ENCODE results near the gene CAMTA1.
"Not testable (repeated sequence)": the region's sequence is repeated elsewhere in the genome, so short reads cannot be mapped to it uniquely, and the experiment has no call there.

CAMTA1 gene

DNA sequence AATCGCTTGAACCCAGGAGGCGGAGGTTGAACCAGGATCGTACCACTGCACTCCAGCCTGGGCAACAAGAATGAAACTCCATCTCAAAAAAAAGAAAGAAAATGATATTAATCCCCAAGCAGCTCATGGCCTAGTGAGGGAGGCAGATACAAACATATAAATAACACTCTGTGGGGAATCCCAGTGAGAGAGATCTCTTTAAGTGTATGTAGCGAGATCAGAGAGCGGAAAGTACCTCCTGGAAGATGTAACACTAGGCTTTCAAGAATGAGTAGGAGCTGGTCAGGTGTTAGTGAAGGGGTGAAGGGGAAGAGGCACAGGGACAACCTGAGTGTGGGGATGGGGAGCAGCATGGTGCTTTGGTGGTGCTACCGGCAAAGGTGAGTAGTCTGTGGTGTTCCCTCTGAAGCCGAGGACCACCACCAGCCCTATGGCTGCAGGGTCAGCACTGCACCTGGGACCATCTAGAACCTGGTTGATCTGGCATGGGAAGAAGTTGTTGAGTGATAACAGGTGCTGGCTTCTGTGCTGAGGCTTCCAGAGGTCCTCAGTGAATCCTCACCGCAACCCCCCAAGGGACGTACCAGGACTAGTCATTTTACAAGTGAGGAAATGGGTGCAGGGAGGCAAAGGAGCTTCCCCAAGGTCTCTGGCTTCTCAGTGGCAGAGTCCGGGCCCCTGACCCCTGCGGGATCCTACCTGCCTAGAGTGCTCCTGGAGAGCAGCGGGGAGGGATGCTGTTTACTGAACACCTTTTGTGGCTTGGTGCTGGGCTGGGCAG is 618.2 kb downstream of the CAMTA1 start:
- ATAC-seq, result no peak

DNA sequence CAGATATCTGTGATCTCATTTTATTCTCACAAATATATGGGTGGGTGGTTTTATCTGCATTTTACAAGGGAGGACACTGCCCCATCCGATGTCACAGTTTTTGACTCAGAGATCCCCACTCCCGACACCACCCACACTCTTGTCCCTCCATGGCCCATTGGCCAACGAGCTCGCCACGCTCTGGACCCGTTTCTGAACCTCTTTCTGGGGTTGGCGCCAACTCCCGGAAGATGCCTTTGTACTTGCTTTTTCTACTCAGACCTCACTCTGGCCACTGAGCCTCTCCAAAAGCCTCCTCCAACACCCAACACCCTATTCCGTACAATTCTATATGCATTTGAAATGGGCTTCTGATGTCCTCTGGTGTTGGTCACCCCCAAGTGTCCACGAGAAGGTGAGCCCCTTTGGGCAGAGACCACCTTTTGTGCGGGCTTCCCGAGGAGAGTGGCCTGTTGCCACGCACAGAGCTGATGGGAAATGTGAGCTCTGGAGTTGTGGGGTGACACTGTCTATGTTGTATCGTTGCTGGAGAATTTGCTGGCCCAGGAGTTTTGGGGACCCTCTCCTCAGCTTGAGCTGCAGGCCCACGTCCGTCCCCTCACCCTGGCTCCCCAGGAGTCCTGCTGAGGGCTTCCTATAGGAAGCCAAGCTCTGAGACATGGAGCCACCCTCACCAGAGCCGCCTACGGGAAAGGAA is 618.9 kb downstream of the CAMTA1 start:
- no peak for ATAC-seq

- ATAC-seq, result no peak
Measured at GRCh38 chr1:7405844-7406500, 620.7 kb downstream of the CAMTA1 start.

GRCh38 chr1:7406641-7407543 is 621.6 kb downstream of the CAMTA1 start:
- ATAC-seq, result no peak

GRCh38 chr1:7407544-7407895 is 622.3 kb downstream of the CAMTA1 start:
- no peak for ATAC-seq

- no peak for ATAC-seq
Measured at GRCh38 chr1:7407980-7408770, 622.9 kb downstream of the CAMTA1 start.

GRCh38 chr1:7408771-7409150 is 623.5 kb downstream of the CAMTA1 start:
- no peak for ATAC-seq

- no peak for ATAC-seq
Measured at GRCh38 chr1:7409278-7409677, 624.0 kb downstream of the CAMTA1 start.

- no peak for ATAC-seq
Measured at GRCh38 chr1:7410156-7410555, 624.9 kb downstream of the CAMTA1 start.

GRCh38 chr1:7417618-7418017 is 632.4 kb downstream of the CAMTA1 start:
- not testable (repeated sequence) for ATAC-seq

DNA sequence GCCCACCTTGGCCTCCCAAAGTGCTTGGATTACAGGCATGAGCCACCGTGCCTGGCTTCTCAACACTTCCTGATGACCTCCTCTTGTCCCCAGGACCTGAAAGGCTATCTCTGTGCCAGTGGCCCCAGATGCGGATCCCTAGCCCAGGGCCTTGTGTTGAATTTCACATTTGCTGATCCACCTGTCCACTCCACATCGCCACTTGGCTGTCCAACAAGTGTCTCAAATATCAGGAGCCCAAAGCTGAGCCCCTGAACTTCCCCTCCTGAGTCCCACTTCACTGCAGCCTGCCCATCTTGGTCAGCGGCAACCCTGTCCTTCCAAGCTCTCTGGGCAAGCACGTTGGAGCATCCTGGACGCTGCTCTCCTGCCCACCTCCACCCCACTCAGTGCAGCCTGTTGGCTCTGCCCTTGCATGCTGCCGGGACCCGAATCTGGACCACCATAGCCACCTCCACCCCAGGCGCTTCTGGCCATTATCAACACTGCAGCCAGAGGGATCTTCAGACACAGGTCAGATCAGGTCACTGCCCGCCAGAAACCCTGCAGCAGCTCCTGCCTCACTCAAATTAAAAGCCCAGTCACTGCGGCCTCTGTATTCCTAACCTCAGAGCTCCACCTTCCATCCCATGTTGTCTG is 633.3 kb downstream of the CAMTA1 start:
- ATAC-seq, result no peak

DNA sequence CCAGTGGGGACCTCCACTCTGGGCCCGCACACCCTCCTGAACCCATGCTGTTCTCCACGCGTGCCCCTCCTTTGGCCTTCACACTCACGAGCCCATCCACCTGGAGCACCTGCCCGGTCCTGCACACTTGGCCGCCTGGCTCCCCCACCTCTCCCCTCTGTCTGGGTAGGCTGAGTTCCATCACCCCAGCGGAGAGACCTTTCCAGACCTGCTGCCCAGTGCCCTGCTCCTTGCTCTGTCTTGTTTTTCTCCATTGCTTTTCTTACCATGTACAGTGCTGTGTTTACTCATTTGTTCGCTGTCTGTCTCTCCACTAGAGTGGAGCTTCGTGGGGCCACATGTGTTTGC is 634.8 kb downstream of the CAMTA1 start:
- no peak for ATAC-seq

- no peak for ATAC-seq
Measured at GRCh38 chr1:7420470-7421100, 635.3 kb downstream of the CAMTA1 start.

- ATAC-seq, result no peak
Measured at GRCh38 chr1:7421471-7422075, 636.3 kb downstream of the CAMTA1 start.

DNA sequence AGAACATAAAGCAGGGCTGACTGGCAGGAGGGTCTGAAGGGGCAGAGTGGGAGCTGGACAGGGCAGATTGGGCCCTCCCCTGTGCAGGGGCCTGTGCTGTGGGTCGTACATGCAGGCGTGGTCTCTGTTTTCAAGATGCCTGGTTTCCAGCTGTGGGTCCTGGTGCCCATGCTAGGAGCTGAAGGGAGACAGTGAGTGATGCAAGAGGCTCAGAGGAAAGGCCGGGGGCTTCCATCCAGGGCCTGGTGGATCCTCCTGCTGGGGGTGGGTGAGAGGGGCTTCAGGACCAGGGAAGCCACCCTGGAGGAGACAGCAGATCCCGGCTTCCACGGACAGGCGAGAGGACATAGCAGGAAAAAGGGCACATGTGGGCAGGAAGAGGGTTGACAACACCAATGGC is 636.8 kb downstream of the CAMTA1 start:
- ATAC-seq, result no peak

GRCh38 chr1:7422561-7422960 is 637.3 kb downstream of the CAMTA1 start:
- no peak for ATAC-seq

DNA sequence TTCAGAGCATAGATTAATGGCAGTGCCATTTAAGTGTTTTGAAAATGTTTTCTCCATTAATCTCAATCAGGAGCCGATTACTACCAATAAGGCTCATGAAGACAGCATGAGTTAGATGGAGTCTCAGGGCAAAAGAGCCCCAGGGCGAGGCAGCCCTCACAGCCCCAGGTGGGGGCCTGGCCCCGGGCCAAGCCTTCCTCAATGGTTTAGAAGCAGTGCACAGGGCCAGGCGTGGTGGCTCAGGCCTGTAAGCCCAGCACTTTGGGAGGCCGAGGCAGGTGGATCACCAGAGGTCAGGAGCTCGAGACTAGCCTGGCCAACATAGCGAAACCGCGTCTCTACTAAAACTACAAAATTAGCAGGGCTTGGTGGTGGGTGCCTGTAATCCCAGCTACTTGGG is 637.7 kb downstream of the CAMTA1 start:
- no peak for ATAC-seq

GRCh38 chr1:7424352-7424890 is 639.2 kb downstream of the CAMTA1 start:
- ATAC-seq, result no peak

DNA sequence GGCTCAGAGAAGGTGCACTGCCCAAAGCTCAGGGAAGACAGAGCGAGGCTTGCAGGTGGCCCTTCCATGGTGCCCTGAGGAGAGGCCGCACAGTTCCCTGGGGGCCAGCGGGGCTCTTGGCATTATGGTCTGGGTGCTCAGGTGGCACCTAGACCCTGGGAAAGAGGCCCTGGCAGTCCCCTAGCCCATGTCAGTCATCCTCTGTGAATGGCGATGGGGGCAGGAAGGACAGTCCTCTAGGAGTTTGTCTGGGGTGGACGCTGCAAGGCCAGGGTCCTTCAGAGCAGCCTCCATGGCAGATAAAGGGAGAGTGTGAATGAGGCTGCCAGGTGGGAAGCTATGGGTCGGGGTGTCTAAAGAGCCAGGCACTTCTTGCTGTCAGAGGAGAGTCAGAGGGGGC is 640.0 kb downstream of the CAMTA1 start:
- no peak for ATAC-seq

DNA sequence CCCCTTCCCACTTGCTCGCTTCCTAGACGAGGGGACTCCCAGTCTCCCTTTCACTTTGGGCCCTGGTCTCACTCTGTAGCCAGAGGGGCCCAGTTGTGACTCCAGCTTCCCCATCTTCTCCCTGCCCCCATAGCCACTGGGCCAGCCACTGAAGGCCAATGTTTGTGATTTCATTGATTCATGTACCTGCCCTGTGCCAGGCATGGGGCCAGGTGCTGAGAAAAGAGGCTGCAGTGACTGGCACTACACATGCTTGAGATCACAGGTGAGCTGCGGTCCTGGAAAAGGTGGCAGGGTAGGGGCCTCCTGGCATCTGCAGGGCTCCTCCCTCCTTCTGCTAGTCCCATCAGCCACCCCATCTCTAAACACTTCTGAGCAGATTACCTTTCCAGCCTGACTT is 640.5 kb downstream of the CAMTA1 start:
- no peak for ATAC-seq

Data from activated CD4-positive, CD25-positive, alpha-beta regulatory T cell treated with anti-CD3 and anti-CD28 coated beads, Interleukin-2, amount 50 U/mL, for 24 hours (primary cell).